Measurements from ENCODE around the gene CCDC134. TPM values are rescaled to one million over a fixed set of nuclear protein-coding genes. Genes with fewer than 3 reads are reported as not detected.

CCDC134 gene
- polyA plus RNA-seq, 1 of the 3 experiments (the other 2 are of a cell fraction): 2.0 TPM

DNA sequence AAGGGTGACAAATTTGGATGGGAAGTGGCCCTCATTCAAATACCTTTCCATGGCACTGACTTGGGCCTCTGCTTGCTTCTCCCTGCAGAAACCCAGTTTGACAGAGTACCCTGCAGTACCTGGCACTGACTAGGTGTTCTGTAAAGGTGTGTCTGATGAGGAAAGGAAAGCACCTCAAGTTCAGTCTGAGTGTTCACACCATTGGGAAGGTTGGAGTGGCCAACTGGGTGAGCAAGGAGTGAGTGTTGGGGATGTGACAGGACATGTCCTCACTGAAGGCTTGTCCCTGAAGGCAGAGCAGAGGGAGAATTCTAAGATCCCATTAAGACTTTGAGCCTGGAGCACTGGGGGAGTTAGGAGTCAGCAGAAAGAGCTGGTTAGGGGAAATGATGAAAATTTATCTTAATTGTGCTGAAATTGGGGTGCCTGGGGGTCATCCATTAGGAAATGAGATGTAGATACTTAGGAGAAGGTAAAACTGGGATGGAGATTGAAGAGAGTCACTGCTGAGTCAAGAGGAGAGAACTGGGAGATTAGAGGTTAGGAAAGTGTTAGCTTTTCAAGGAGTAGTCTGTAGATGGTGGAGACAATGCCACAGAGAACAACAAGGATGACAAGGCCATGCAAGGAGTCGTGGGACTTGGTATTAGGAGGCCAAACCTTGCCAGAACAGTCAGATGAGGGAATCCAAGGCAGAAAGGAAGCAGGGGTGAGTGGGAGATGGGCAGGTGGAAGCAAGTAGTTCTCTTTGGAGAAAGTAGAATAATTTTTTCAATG lies 38.6 kb downstream of the CCDC134 start (continued):
- TF ChIP-seq GABPA (IDR thresholded peaks at IDR 0.05; ENCODE audit: low read depth) (no peak), GATA2 (CRISPR knock-in tag; IDR thresholded peaks at IDR 0.05) (no peak), RAD21 (IDR thresholded peaks at IDR 0.05; ENCODE audit: low read length) (no peak)

DNA sequence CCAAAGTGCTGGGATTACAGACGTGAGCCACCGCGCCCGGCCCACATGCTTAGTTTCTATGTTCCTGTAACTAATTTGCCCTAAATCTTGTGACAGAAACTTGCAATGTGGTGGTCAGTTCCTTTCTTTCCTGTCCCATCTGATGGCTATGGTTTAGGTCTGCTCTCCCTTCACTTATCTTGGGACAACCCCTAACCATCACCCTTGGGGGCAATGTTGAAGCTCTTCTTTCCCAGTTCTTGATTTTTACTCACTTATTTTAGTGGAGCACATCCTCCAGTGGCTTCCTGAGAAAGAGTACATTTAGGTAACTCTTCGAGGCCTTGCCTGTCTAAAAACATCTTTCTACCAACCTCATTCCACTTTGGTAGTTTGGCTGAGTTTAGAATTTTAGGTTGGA lies 39.7 kb downstream of the CCDC134 start:
- Histone ChIP-seq H3K36me3 (replicated peaks in 1 of 2; ENCODE audit: control insufficient read depth in 1 of 2, insufficient read depth in 2 of 2, low read length in 1 of 2) (no peaks in the 10 kb centered on the region), H3K27me3 (ENCODE audit: insufficient read depth) (no peaks in the 10 kb centered on the region), H3K9me2 (no peaks in the 10 kb centered on the region), H2AFZ (ENCODE audit: low read depth) (no peak overlapping the region), H4K20me1 (ENCODE audit: insufficient read depth) (no peaks in the 10 kb centered on the region), H3K9me3 (no peaks in the 10 kb centered on the region), H3K9ac (no peak overlapping the region), H3K4me2 (no peak overlapping the region), H3K79me2 (ENCODE audit: insufficient read depth) (no peaks in the 10 kb centered on the region), H3K4me1 (ENCODE audit: control insufficient read depth in 1 of 2, insufficient read depth in 2 of 2, low read depth in 1 of 2, low read length in 1 of 2) (no peaks in the 10 kb centered on the region), H3K4me3 (ENCODE audit: low read depth in 2 of 2, low read length in 1 of 2) (no peak overlapping the region), H3F3A (replicated peaks; ENCODE audit: insufficient read depth) (no peaks in the 10 kb centered on the region), H3K27ac (ENCODE audit: low read depth in 2 of 2, low read length in 1 of 2) (no peak overlapping the region)
- ChIA-PET CTCF (no interaction called here), POLR2A (no interaction called here)
- TF ChIP-seq, protein P1, sequence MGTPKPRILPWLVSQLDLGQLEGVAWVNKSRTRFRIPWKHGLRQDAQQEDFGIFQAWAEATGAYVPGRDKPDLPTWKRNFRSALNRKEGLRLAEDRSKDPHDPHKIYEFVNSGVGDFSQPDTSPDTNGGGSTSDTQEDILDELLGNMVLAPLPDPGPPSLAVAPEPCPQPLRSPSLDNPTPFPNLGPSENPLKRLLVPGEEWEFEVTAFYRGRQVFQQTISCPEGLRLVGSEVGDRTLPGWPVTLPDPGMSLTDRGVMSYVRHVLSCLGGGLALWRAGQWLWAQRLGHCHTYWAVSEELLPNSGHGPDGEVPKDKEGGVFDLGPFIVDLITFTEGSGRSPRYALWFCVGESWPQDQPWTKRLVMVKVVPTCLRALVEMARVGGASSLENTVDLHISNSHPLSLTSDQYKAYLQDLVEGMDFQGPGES (IDR thresholded peaks at IDR 0.05; ENCODE audit: low read depth, low read length): no peak
- TF ChIP-seq, protein P2, sequence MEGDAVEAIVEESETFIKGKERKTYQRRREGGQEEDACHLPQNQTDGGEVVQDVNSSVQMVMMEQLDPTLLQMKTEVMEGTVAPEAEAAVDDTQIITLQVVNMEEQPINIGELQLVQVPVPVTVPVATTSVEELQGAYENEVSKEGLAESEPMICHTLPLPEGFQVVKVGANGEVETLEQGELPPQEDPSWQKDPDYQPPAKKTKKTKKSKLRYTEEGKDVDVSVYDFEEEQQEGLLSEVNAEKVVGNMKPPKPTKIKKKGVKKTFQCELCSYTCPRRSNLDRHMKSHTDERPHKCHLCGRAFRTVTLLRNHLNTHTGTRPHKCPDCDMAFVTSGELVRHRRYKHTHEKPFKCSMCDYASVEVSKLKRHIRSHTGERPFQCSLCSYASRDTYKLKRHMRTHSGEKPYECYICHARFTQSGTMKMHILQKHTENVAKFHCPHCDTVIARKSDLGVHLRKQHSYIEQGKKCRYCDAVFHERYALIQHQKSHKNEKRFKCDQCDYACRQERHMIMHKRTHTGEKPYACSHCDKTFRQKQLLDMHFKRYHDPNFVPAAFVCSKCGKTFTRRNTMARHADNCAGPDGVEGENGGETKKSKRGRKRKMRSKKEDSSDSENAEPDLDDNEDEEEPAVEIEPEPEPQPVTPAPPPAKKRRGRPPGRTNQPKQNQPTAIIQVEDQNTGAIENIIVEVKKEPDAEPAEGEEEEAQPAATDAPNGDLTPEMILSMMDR (IDR thresholded peaks at IDR 0.05): no peak
- TF ChIP-seq EZH2phosphoT487 (IDR thresholded peaks at IDR 0.05; ENCODE audit: borderline replicate concordance, low read depth): no peak
- no peak for TF ChIP-seq TCF12 (IDR thresholded peaks at IDR 0.05)
- TF ChIP-seq RXRA (IDR thresholded peaks at IDR 0.05; ENCODE audit: borderline replicate concordance, low read depth): no peak
- TF ChIP-seq GABPA (IDR thresholded peaks at IDR 0.05; ENCODE audit: low read depth): no peak
- TF ChIP-seq, protein P3, sequence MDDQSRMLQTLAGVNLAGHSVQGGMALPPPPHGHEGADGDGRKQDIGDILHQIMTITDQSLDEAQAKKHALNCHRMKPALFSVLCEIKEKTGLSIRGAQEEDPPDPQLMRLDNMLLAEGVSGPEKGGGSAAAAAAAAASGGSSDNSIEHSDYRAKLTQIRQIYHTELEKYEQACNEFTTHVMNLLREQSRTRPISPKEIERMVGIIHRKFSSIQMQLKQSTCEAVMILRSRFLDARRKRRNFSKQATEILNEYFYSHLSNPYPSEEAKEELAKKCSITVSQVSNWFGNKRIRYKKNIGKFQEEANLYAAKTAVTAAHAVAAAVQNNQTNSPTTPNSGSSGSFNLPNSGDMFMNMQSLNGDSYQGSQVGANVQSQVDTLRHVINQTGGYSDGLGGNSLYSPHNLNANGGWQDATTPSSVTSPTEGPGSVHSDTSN (IDR thresholded peaks at IDR 0.05): no peak
- TF ChIP-seq SMC3 (IDR thresholded peaks at IDR 0.05; ENCODE audit: low read depth, low read length): no peak
- TF ChIP-seq MXI1 (IDR thresholded peaks at IDR 0.05; ENCODE audit: low read depth, low read length): no peak
- TF ChIP-seq RFX5 (IDR thresholded peaks at IDR 0.05; ENCODE audit: low read length): no peak
- no peak for TF ChIP-seq FOXM1 (IDR thresholded peaks at IDR 0.05; ENCODE audit: low read depth)
- no peak for TF ChIP-seq ELF1 (IDR thresholded peaks at IDR 0.05)
- TF ChIP-seq GATA2 (CRISPR knock-in tag; IDR thresholded peaks at IDR 0.05): no peak
- no peak for TF ChIP-seq RAD21 (IDR thresholded peaks at IDR 0.05; ENCODE audit: low read length)
- no peak for TF ChIP-seq TEAD4 (IDR thresholded peaks at IDR 0.05; ENCODE audit: borderline replicate concordance, insufficient read depth)
- no peak for TF ChIP-seq POLR2AphosphoS5 (IDR thresholded peaks at IDR 0.05; ENCODE audit: low read depth, low read length)
- TF ChIP-seq NFIC (IDR thresholded peaks at IDR 0.05; ENCODE audit: borderline replicate concordance): no peak
- TF ChIP-seq EP300 (IDR thresholded peaks at IDR 0.05; ENCODE audit: borderline replicate concordance in 1 of 2, low read depth in 1 of 2, low read length in 1 of 2): no peak
- no peak for TF ChIP-seq JUND (IDR thresholded peaks at IDR 0.05)
- TF ChIP-seq, protein P4, sequence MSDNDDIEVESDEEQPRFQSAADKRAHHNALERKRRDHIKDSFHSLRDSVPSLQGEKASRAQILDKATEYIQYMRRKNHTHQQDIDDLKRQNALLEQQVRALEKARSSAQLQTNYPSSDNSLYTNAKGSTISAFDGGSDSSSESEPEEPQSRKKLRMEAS (IDR thresholded peaks at IDR 0.05; ENCODE audit: low read depth): no peak
- no peak for DNase-seq
- WGBS (ENCODE audit: low lambda C conversion rate): 95% methylated on average over 5 of the region's 5 CpGs
